ENCODE measurements around the gene MMP24OS.
"Not testable (repeated sequence)": the region's sequence is repeated elsewhere in the genome, so short reads cannot be mapped to it uniquely, and the experiment has no call there.

Gene MMP24OS

DNA sequence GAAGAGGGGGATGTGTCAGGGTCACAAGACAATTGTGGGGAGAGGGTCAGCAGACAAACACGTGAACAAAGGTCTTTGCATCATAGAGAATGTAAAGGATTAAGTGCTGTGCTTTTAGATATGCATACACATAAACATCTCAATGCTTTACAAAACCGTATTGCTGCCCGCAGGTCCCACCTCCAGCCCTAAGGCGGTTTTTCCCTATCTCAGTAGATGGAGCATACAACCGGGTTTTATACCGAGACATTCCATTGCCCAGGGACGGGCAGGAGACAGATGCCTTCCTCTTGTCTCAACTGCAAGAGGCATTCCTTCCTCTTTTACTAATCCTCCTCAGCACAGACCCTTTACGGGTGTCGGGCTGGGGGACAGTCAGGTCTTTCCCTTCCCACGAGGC lies 15.6 kb downstream of the MMP24OS start:
- peaks cover 15% of the 10 kb centered on the region for H3K4me1 ChIP-seq (ENCODE audit: control insufficient read depth, insufficient read depth, low read length)
- not testable (repeated sequence) for H3K9me3 ChIP-seq (ENCODE audit: control insufficient read depth in 2 of 2, low read length in 2 of 2); H3K36me3 ChIP-seq (ENCODE audit: control insufficient read depth in 2 of 2, insufficient read depth in 2 of 2, low read length in 2 of 2); H3K4me3 ChIP-seq (ENCODE audit: low read length in 2 of 2); H3K27ac ChIP-seq (ENCODE audit: low read length); H3K9ac ChIP-seq (ENCODE audit: low read length in 2 of 2); H3K27me3 ChIP-seq (ENCODE audit: control insufficient read depth in 1 of 2, insufficient read depth in 2 of 2, low read length in 2 of 2)

DNA sequence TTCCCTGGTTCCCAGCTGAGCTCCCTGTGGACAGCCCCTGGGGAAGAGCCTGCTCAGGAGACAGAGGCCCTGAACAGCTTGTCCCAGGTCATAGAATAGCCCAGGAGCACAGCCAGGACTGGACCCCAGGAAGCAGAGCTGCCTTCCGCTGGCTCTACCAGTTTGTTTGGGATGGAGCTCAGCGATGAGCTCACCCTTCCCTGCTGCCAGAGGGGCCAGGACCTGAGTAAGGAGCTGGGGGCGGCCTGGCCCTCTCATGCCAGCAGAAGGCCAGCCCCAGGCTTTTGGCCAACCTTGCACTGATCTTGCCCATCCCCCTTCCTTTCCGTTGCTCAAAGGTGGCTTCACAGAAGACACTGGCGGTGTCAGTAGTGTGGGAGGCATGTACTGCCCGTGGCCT lies 17.5 kb downstream of the MMP24OS start:
- Histone ChIP-seq H3K9ac (ENCODE audit: low read length in 2 of 2) (no peak overlapping the region), H3K27me3 (ENCODE audit: control insufficient read depth in 1 of 2, insufficient read depth in 2 of 2, low read length in 2 of 2) (no peaks in the 10 kb centered on the region), H3K4me1 (ENCODE audit: control insufficient read depth, insufficient read depth, low read length) (peaks cover 15% of the 10 kb centered on the region), H3K27ac (ENCODE audit: low read length) (no peak overlapping the region), H3K36me3 (ENCODE audit: control insufficient read depth in 2 of 2, insufficient read depth in 2 of 2, low read length in 2 of 2) (peaks cover 3 to 4% of the 10 kb centered on the region in 2 donors), H3K4me3 (ENCODE audit: low read length in 2 of 2) (no peak overlapping the region), H3K9me3 (ENCODE audit: control insufficient read depth in 2 of 2, low read length in 2 of 2) (no peaks in the 10 kb centered on the region)

DNA sequence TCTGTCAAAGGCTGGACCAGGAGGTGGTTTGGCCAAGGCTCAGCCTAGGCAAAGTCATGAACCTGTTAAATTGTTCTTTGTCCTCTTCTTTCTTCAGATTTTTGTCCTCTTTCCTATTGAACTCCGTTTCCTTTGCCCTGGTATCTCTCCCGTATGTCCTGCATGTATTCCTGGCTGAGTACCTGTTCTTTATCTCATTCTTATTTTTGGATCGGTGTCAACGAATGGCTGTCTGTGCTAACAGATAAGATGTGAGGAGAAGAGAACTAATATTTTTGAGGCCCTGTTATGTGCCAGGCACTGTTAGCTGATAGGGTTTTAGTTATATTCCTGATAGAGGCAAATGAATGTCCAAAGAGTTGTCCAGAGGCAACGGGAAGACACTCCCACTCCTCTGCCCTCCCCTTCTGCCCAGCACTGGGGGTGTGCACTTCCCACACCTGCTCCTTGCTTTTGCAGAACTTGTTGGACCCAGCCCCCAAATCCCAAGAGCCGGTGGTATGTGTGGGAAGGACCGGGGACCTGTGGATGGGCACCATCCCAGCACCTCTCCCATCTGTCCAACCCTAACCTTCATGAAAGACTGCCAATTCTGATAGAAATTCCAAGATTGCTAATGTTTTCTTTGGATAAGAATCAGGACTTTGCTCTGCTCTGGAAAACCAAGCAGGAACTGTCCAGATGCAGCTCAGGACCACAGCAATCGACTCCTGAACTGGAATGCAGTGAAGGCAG lies 20.6 kb downstream of the MMP24OS start:
- Histone ChIP-seq H3K4me3 (ENCODE audit: low read length in 2 of 2) (no peak overlapping the region), H3K36me3 (ENCODE audit: control insufficient read depth in 2 of 2, insufficient read depth in 2 of 2, low read length in 2 of 2) (peaks cover 0 to 8% of the 10 kb centered on the region in 2 donors), H3K9me3 (ENCODE audit: control insufficient read depth in 2 of 2, low read length in 2 of 2) (no peaks in the 10 kb centered on the region), H3K9ac (ENCODE audit: low read length in 2 of 2) (no peak overlapping the region), H3K4me1 (ENCODE audit: control insufficient read depth, insufficient read depth, low read length) (no peaks in the 10 kb centered on the region), H3K27me3 (ENCODE audit: control insufficient read depth in 1 of 2, insufficient read depth in 2 of 2, low read length in 2 of 2) (no peaks in the 10 kb centered on the region), H3K27ac (ENCODE audit: low read length) (no peak overlapping the region)

- Histone ChIP-seq H3K27me3 (ENCODE audit: control insufficient read depth in 1 of 2, insufficient read depth in 2 of 2, low read length in 2 of 2) (no peaks in the 10 kb centered on the region), H3K27ac (ENCODE audit: low read length) (no peak overlapping the region), H3K9ac (ENCODE audit: low read length in 2 of 2) (no peak overlapping the region), H3K4me3 (ENCODE audit: low read length in 2 of 2) (no peak overlapping the region), H3K4me1 (ENCODE audit: control insufficient read depth, insufficient read depth, low read length) (no peaks in the 10 kb centered on the region), H3K9me3 (ENCODE audit: control insufficient read depth in 2 of 2, low read length in 2 of 2) (no peaks in the 10 kb centered on the region), H3K36me3 (ENCODE audit: control insufficient read depth in 2 of 2, insufficient read depth in 2 of 2, low read length in 2 of 2) (peaks cover 0 to 9% of the 10 kb centered on the region in 2 donors)
Measured at GRCh38 chr20:35254448-35254999, 23.4 kb downstream of the MMP24OS start.

- Histone ChIP-seq H3K36me3 (ENCODE audit: control insufficient read depth in 2 of 2, insufficient read depth in 2 of 2, low read length in 2 of 2) (peaks cover 0 to 9% of the 10 kb centered on the region in 2 donors), H3K27me3 (ENCODE audit: control insufficient read depth in 1 of 2, insufficient read depth in 2 of 2, low read length in 2 of 2) (no peaks in the 10 kb centered on the region), H3K9ac (ENCODE audit: low read length in 2 of 2) (no peak overlapping the region), H3K4me1 (ENCODE audit: control insufficient read depth, insufficient read depth, low read length) (no peaks in the 10 kb centered on the region), H3K27ac (ENCODE audit: low read length) (no peak overlapping the region), H3K4me3 (ENCODE audit: low read length in 2 of 2) (no peak overlapping the region), H3K9me3 (ENCODE audit: control insufficient read depth in 2 of 2, low read length in 2 of 2) (no peaks in the 10 kb centered on the region)
Measured at GRCh38 chr20:35253010-35253409, 24.9 kb downstream of the MMP24OS start.

DNA sequence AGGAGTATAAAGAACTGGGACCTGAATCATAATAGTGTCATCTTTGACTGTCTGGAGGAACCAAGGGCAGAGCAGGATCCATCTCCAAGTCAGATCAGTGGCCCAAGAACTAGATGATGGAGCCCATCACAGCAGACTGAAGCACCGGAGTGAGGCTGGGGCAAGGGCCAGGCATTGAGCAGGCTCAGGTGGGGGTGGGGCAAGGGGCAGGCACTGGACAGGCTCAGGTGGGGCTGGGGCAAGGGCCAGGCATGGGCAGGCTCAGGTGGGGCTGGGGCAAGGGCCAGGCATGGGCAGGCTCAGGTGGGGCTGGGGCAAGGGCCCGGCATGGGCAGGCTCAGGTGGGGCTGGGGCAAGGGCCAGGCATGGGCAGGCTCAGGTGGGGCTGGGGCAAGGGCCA lies 25.3 kb downstream of the MMP24OS start:
- not testable (repeated sequence) for H3K36me3 ChIP-seq (ENCODE audit: control insufficient read depth in 2 of 2, insufficient read depth in 2 of 2, low read length in 2 of 2); H3K27ac ChIP-seq (ENCODE audit: low read length); H3K4me3 ChIP-seq (ENCODE audit: low read length in 2 of 2); H3K9me3 ChIP-seq (ENCODE audit: control insufficient read depth in 2 of 2, low read length in 2 of 2); H3K27me3 ChIP-seq (ENCODE audit: control insufficient read depth in 1 of 2, insufficient read depth in 2 of 2, low read length in 2 of 2); H3K9ac ChIP-seq (ENCODE audit: low read length in 2 of 2); H3K4me1 ChIP-seq (ENCODE audit: control insufficient read depth, insufficient read depth, low read length)

DNA sequence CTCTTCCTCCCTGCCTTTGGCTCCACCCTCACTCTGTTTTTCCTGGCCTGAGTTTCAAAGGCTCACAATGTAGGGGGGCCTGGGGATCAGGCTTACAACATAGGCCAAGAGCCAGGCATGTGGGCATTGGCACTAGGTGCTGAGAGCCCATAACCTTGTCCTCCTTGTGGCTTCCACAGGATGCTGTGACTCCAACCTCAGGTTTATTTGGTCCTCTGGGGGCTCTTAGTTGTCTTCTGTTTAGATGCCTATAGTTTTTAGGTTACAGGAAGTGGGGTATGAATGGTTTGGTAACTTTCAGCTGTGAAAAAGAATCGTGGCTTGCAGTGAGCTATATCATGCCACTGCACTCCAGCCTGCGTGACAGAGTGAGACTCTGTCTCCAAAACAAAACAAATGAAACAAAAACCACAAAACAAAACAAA lies 25.9 kb downstream of the MMP24OS start:
- no peak overlapping the region for H3K4me3 ChIP-seq (ENCODE audit: low read length in 2 of 2)
- no peaks in the 10 kb centered on the region for H3K27me3 ChIP-seq (ENCODE audit: control insufficient read depth in 1 of 2, insufficient read depth in 2 of 2, low read length in 2 of 2)
- no peak overlapping the region for H3K9ac ChIP-seq (ENCODE audit: low read length in 2 of 2)
- H3K36me3 ChIP-seq (ENCODE audit: control insufficient read depth in 2 of 2, insufficient read depth in 2 of 2, low read length in 2 of 2) = peaks cover 0 to 12% of the 10 kb centered on the region in 2 donors
- H3K27ac ChIP-seq (ENCODE audit: low read length) = no peak overlapping the region
- no peaks in the 10 kb centered on the region for H3K9me3 ChIP-seq (ENCODE audit: control insufficient read depth in 2 of 2, low read length in 2 of 2)
- H3K4me1 ChIP-seq (ENCODE audit: control insufficient read depth, insufficient read depth, low read length) = no peaks in the 10 kb centered on the region

GRCh38 chr20:35251613-35251940 lies 26.3 kb downstream of the MMP24OS start:
- Histone ChIP-seq H3K36me3 (ENCODE audit: control insufficient read depth in 2 of 2, insufficient read depth in 2 of 2, low read length in 2 of 2) (peaks cover 0 to 15% of the 10 kb centered on the region in 2 donors), H3K4me3 (ENCODE audit: low read length in 2 of 2) (no peak overlapping the region), H3K4me1 (ENCODE audit: control insufficient read depth, insufficient read depth, low read length) (no peaks in the 10 kb centered on the region), H3K27me3 (ENCODE audit: control insufficient read depth in 1 of 2, insufficient read depth in 2 of 2, low read length in 2 of 2) (no peaks in the 10 kb centered on the region), H3K9me3 (ENCODE audit: control insufficient read depth in 2 of 2, low read length in 2 of 2) (no peaks in the 10 kb centered on the region), H3K9ac (ENCODE audit: low read length in 2 of 2) (no peak overlapping the region), H3K27ac (ENCODE audit: low read length) (no peak overlapping the region)

DNA sequence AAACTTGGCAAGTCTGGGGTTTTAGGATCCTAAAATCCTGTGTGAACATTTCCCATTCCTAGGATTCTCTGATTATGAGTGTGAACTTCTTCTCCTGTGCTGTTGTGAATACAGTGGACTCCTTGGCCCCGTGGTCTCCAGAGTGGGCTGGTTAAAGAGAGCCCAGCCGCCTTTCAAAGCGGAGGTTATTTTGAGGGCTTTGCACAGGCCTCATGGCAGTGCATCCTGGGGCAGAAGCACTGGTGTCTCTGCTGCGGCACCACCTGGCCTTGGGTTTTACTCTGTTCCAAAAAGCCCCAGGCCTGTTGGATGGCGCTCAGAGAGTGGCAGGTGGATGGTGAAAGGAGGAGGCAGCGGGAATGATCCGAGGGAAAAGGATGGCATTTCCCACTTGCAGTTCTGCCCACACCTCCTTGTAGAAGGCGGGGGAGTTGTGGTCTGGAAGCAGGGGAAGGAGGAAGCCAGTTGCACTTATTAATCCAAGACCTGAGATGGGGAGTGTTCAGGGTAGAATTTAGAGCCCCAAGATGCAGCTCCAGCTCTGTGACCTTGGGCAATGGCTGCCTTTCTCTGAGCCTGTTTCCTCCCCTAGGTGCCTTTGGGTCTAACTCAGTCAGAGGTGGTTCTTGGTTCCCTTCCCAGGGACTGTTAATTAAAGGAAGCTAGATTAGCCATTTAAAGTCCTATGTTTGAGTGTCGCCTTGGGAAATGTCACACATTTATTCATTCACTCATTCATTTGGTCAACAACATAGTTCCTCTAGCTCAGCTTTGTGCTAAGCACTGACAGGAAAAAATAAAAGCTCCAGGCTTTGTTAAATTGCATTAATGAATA lies 29.1 kb downstream of the MMP24OS start:
- H3K9ac ChIP-seq (ENCODE audit: low read length in 2 of 2) = no peak overlapping the region
- H3K27ac ChIP-seq (ENCODE audit: low read length) = no peak overlapping the region
- H3K9me3 ChIP-seq (ENCODE audit: control insufficient read depth in 2 of 2, low read length in 2 of 2) = no peaks in the 10 kb centered on the region
- no peak overlapping the region for H3K4me3 ChIP-seq (ENCODE audit: low read length in 2 of 2)
- H3K36me3 ChIP-seq (ENCODE audit: control insufficient read depth in 2 of 2, insufficient read depth in 2 of 2, low read length in 2 of 2) = peaks cover 0 to 9% of the 10 kb centered on the region in 2 donors
- H3K4me1 ChIP-seq (ENCODE audit: control insufficient read depth, insufficient read depth, low read length) = no peaks in the 10 kb centered on the region
- H3K27me3 ChIP-seq (ENCODE audit: control insufficient read depth in 1 of 2, insufficient read depth in 2 of 2, low read length in 2 of 2) = no peaks in the 10 kb centered on the region

DNA sequence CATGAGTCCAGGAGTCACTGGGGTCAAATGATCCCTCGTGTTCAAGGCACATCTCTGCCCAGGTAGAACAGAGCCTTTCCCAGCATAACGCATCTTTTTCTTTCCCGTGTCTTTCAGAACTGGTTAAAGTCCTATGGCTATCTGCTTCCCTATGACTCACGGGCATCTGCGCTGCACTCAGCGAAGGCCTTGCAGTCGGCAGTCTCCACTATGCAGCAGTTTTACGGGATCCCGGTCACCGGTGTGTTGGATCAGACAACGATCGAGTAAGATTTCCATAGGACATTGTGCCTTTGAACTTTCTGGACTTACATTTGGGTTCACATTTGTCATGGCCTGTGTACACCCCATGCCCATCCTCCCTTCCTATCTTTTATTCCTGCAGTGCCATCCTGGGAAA lies 31.2 kb downstream of the MMP24OS start:
- H3K27me3 ChIP-seq (ENCODE audit: control insufficient read depth in 1 of 2, insufficient read depth in 2 of 2, low read length in 2 of 2) = no peaks in the 10 kb centered on the region

DNA sequence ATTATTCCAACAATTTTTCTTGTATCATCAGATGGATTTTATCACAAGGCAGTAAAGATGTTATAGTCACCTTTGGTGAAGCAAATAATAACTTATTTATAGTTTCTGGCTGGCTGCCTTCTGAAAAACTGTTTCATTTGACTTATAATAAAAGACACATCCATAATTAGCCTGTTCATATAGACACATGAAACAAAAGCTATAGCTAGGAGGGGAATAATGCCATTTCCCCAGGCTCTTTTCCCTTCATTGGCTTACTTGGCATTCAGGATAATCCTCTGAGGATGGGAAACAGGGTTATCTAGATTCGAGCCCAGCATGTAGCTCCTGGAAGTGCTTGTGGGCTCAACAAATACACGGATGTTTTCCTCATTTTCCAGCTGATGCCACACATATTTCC lies 33.9 kb downstream of the MMP24OS start:
- Histone ChIP-seq H3K4me1 (ENCODE audit: control insufficient read depth, insufficient read depth, low read length) (no peaks in the 10 kb centered on the region), H3K4me3 (ENCODE audit: low read length in 2 of 2) (no peak overlapping the region), H3K9ac (ENCODE audit: low read length in 2 of 2) (no peak overlapping the region), H3K27ac (ENCODE audit: low read length) (no peak overlapping the region), H3K36me3 (ENCODE audit: control insufficient read depth in 2 of 2, insufficient read depth in 2 of 2, low read length in 2 of 2) (peaks cover 0 to 6% of the 10 kb centered on the region in 2 donors), H3K9me3 (ENCODE audit: control insufficient read depth in 2 of 2, low read length in 2 of 2) (no peaks in the 10 kb centered on the region), H3K27me3 (ENCODE audit: control insufficient read depth in 1 of 2, insufficient read depth in 2 of 2, low read length in 2 of 2) (no peaks in the 10 kb centered on the region)

More for the DNA sequence above, 31.2 kb downstream of the MMP24OS start:
- Histone ChIP-seq H3K4me1 (ENCODE audit: control insufficient read depth, insufficient read depth, low read length) (no peaks in the 10 kb centered on the region), H3K9ac (ENCODE audit: low read length in 2 of 2) (no peak overlapping the region), H3K4me3 (ENCODE audit: low read length in 2 of 2) (no peak overlapping the region), H3K36me3 (ENCODE audit: control insufficient read depth in 2 of 2, insufficient read depth in 2 of 2, low read length in 2 of 2) (peaks cover 0 to 6% of the 10 kb centered on the region in 2 donors), H3K27ac (ENCODE audit: low read length) (no peak overlapping the region), H3K9me3 (ENCODE audit: control insufficient read depth in 2 of 2, low read length in 2 of 2) (no peaks in the 10 kb centered on the region)

Data from stomach smooth muscle (tissue), 2 donors.